Measurements from ENCODE around the gene TTC29. TPM values are rescaled to one million over a fixed set of nuclear protein-coding genes. Genes with fewer than 3 reads are reported as not detected.

The TTC29 gene
- total RNA-seq, 1 donor from 2014 or later, result not detected

DNA sequence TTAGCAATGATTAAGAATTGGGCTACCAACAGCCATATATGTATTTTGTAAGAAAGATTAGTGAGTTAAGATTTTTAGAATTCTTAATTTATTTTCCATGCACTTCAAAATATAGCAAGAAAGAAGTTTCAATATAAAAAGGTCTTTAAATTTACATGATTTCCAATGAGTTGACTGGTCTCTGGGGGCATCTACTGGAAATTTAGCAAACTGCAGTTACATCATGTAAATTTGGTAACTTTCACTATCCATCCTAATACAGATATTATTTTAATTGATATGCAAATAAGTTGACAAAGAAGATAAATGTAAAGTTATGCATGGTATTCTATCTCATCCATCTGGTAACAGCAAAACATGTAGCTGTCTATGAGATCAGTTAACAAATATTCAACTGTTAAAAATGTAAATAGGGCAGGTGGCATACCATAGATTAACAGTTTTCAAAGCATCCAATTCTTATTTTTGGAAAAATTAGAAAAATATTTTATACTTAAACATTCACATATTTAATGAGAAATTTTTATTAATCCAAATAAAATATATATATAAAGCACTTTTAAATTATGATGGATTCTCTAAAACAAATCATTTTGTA, 29.1 kb downstream of the TTC29 start:
- Histone ChIP-seq H3K4me1 (ENCODE audit: insufficient read depth, low read length) (no peaks in the 10 kb centered on the region), H3K27ac (ENCODE audit: low read depth, low read length) (no peak overlapping the region), H3K79me2 (ENCODE audit: insufficient read depth, low read length) (no peaks in the 10 kb centered on the region), H3K4me3 (ENCODE audit: insufficient read depth, low read depth, low read length) (no peak overlapping the region), H3K27me3 (ENCODE audit: insufficient read depth, low read length) (no peaks in the 10 kb centered on the region), H3K36me3 (ENCODE audit: insufficient read depth, low read length) (no peaks in the 10 kb centered on the region), H4K20me1 (ENCODE audit: insufficient read depth, low read length) (no peaks in the 10 kb centered on the region), H3K9ac (ENCODE audit: low read length) (no peak overlapping the region), H3K9me3 (ENCODE audit: insufficient read depth, low read depth, low read length) (no peaks in the 10 kb centered on the region), H3K4me2 (ENCODE audit: low read length) (no peak overlapping the region), H2AFZ (ENCODE audit: low read depth, low read length) (no peak overlapping the region)
- no peak for FAIRE-seq
- no peaks in the 10 kb centered on the region for H3K36me3 Mint-ChIP-seq (ENCODE audit: low read depth, unreplicated experiment)
- H3K4me1 Mint-ChIP-seq (ENCODE audit: low read depth, unreplicated experiment), result no peaks in the 10 kb centered on the region
- no peak overlapping the region for H3K27ac Mint-ChIP-seq (ENCODE audit: unreplicated experiment)
- H3K4me3 Mint-ChIP-seq (ENCODE audit: unreplicated experiment), result no peak overlapping the region
- H3K9me3 Mint-ChIP-seq (ENCODE audit: unreplicated experiment), result no peaks in the 10 kb centered on the region
- peaks cover 5% of the 10 kb centered on the region for H3K27me3 Mint-ChIP-seq (ENCODE audit: low read depth, unreplicated experiment)
- peak; percentile 15 for DNase-seq (ENCODE audit: low read depth)
- TF ChIP-seq, protein P1, sequence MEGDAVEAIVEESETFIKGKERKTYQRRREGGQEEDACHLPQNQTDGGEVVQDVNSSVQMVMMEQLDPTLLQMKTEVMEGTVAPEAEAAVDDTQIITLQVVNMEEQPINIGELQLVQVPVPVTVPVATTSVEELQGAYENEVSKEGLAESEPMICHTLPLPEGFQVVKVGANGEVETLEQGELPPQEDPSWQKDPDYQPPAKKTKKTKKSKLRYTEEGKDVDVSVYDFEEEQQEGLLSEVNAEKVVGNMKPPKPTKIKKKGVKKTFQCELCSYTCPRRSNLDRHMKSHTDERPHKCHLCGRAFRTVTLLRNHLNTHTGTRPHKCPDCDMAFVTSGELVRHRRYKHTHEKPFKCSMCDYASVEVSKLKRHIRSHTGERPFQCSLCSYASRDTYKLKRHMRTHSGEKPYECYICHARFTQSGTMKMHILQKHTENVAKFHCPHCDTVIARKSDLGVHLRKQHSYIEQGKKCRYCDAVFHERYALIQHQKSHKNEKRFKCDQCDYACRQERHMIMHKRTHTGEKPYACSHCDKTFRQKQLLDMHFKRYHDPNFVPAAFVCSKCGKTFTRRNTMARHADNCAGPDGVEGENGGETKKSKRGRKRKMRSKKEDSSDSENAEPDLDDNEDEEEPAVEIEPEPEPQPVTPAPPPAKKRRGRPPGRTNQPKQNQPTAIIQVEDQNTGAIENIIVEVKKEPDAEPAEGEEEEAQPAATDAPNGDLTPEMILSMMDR (IDR thresholded peaks at IDR 0.05; ENCODE audit: insufficient read depth, low read depth, low read length), result peak; percentile 70
- TF ChIP-seq EZH2 (IDR thresholded peaks at IDR 0.05; ENCODE audit: insufficient read depth, low read length), result no peak

DNA sequence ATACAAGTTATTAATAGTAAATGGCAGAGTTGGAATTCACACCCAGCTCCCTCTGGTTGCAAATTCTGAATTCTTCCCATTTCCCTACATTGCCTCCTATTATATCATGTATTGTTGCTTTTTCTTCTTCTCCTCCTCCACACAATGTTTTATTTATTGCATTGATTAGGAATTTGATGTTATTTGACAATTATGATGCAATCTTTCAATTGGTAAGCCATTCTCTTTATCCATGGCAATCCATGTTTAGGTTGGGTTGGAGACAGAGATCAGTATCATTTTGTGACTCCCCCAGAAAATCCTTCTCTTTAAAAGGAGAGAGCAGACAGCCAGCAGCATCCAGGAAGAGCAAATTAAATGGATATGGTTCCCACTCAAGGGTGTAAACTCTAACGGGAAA, 30.5 kb downstream of the TTC29 start:
- Mint-ChIP-seq H3K4me1 (ENCODE audit: low read depth, unreplicated experiment) (no peaks in the 10 kb centered on the region), H3K4me3 (ENCODE audit: unreplicated experiment) (no peak overlapping the region), H3K27me3 (ENCODE audit: low read depth, unreplicated experiment) (peaks cover 5% of the 10 kb centered on the region), H3K9me3 (ENCODE audit: unreplicated experiment) (no peaks in the 10 kb centered on the region), H3K36me3 (ENCODE audit: low read depth, unreplicated experiment) (no peaks in the 10 kb centered on the region), H3K27ac (ENCODE audit: unreplicated experiment) (no peak overlapping the region)
- Histone ChIP-seq H3K36me3 (ENCODE audit: insufficient read depth, low read length) (no peaks in the 10 kb centered on the region), H4K20me1 (ENCODE audit: insufficient read depth, low read length) (no peaks in the 10 kb centered on the region), H3K4me3 (ENCODE audit: insufficient read depth, low read depth, low read length) (no peak overlapping the region), H3K27me3 (ENCODE audit: insufficient read depth, low read length) (no peaks in the 10 kb centered on the region), H3K9me3 (ENCODE audit: insufficient read depth, low read depth, low read length) (no peaks in the 10 kb centered on the region), H3K4me1 (ENCODE audit: insufficient read depth, low read length) (no peaks in the 10 kb centered on the region), H3K79me2 (ENCODE audit: insufficient read depth, low read length) (no peaks in the 10 kb centered on the region), H3K9ac (ENCODE audit: low read length) (no peak overlapping the region), H2AFZ (ENCODE audit: low read depth, low read length) (no peak overlapping the region), H3K27ac (ENCODE audit: low read depth, low read length) (no peak overlapping the region), H3K4me2 (ENCODE audit: low read length) (no peak overlapping the region)
- TF ChIP-seq, protein P1 (IDR thresholded peaks at IDR 0.05; ENCODE audit: insufficient read depth, low read depth, low read length), result no peak
- no peak for TF ChIP-seq EZH2 (IDR thresholded peaks at IDR 0.05; ENCODE audit: insufficient read depth, low read length)
- no peak for FAIRE-seq
- DNase-seq (ENCODE audit: low read depth), result no peak

DNA sequence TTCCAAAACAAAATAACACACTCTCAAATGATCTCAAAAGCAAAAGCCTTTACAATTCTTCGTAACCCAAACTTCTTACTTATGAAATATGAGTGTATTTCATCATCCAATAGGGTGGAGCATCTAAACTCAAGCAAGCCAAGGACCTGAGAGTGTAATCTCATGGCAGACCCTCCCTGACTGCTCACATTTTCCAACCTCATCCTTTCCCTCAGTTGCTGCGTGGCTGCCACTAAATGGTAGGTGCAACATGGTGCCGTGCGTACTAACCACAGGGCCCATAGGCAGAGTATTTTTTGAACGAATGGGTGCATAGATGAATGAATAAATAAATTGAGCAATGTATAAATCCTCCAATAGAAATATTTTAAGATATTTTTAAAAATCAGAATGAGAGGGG, 45.4 kb downstream of the TTC29 start:
- H3K4me3 Mint-ChIP-seq (ENCODE audit: unreplicated experiment), result no peak overlapping the region
- Histone ChIP-seq H3K4me3 (ENCODE audit: insufficient read depth, low read depth, low read length) (no peak overlapping the region), H3K27ac (ENCODE audit: low read depth, low read length) (no peak overlapping the region), H3K4me2 (ENCODE audit: low read length) (no peak overlapping the region), H3K4me1 (ENCODE audit: insufficient read depth, low read length) (no peaks in the 10 kb centered on the region), H3K9me3 (ENCODE audit: insufficient read depth, low read depth, low read length) (no peaks in the 10 kb centered on the region), H3K79me2 (ENCODE audit: insufficient read depth, low read length) (no peaks in the 10 kb centered on the region), H3K9ac (ENCODE audit: low read length) (no peak overlapping the region), H4K20me1 (ENCODE audit: insufficient read depth, low read length) (no peaks in the 10 kb centered on the region), H3K27me3 (ENCODE audit: insufficient read depth, low read length) (no peaks in the 10 kb centered on the region), H3K36me3 (ENCODE audit: insufficient read depth, low read length) (no peaks in the 10 kb centered on the region), H2AFZ (ENCODE audit: low read depth, low read length) (no peak overlapping the region)
- TF ChIP-seq, protein P1 (IDR thresholded peaks at IDR 0.05; ENCODE audit: insufficient read depth, low read depth, low read length), result no peak
- no peak for TF ChIP-seq EZH2 (IDR thresholded peaks at IDR 0.05; ENCODE audit: insufficient read depth, low read length)
- no peaks in the 10 kb centered on the region for H3K4me1 Mint-ChIP-seq (ENCODE audit: low read depth, unreplicated experiment)
- H3K9me3 Mint-ChIP-seq (ENCODE audit: unreplicated experiment), result no peaks in the 10 kb centered on the region
- H3K36me3 Mint-ChIP-seq (ENCODE audit: low read depth, unreplicated experiment), result no peaks in the 10 kb centered on the region
- FAIRE-seq, result no peak
- DNase-seq (ENCODE audit: low read depth), result no peak
- peaks cover 2% of the 10 kb centered on the region for H3K27me3 Mint-ChIP-seq (ENCODE audit: low read depth, unreplicated experiment)
- H3K27ac Mint-ChIP-seq (ENCODE audit: unreplicated experiment), result no peak overlapping the region
